HG03442 (cell line): ENCODE results near the gene OBSCN.

Experiments used
- ATAC-seq: cut with Tn5 transposase; IDR thresholded peaks from one replicate; pipeline ENCODE4 v1.9.1; 2021; ENCODE audit warnings: mild to moderate bottlenecking, moderate library complexity; ENCODE audit not compliant: unreplicated experiment

Gene OBSCN

DNA sequence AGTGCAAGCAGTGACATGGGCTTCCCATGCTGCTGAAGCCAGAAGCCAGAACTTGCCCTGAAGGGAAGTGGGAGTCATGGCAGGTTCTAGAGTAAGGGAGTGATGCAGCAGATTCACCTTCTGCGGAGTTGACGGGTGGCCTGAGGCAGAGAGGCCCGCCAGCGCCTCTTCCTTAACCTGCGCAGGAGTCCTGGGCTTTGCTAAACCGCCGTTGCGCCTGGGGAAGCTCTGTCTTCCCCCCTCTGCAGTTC, 67.3 kb downstream of the OBSCN start:
- ATAC-seq, result no peak

DNA sequence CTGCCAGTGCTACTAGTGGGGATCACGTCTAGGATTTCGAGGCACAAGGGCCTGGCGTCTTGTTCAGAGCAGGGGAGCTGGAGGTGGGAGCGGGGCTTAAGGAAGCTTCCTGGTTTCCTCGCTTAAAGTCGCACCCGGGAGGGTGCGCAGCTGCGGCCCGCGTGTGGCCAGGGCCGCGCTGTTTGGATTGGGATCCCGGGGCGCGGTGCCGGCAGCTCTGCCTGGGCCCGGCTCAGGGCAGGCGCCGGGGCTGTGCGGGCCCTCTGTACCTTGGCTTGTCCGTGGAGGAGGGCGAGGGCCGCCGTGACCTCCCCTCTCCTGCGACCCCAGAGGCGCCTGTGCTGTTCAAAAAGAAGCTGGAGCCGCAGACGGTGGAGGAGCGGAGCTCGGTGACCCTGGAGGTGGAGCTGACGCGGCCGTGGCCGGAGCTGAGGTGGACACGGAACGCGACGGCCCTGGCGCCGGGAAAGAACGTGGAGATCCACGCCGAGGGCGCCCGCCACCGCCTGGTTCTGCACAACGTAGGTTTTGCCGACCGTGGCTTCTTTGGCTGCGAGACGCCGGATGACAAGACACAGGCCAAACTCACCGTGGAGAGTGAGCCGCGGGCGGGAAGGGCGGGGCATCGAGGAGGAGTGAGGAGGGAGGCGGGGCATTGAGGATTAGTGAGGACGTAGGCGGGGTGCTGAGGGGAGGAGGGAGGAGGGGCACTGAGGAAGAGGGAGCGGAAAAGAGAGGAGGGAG, 67.8 kb downstream of the OBSCN start:
- ATAC-seq, result no peak

DNA sequence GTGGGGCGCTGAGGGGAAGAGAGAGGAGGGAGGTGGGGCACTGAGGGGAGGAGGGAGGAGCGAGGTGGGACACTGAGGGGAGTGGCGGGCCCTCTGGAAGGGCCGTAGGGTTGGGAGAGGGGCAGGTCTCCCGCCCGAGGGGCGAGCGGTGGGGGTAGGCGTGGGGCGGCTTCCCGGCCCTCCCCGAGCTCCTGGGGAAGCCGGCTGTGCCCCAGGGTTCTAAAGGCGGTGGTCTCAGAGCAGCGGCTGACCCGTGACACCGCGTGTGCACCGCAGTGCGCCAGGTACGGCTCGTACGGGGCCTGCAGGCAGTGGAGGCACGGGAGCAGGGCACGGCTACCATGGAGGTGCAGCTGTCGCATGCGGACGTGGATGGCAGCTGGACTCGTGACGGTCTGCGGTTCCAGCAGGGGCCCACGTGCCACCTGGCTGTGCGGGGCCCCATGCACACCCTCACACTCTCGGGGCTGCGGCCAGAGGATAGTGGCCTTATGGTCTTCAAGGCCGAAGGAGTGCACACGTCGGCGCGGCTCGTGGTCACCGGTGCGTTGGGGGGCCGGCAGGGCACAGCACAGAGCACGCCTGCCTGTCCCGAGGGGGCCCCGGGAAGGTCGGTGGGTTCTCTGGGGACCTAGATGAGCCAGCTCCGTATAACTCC, 68.5 kb downstream of the OBSCN start:
- ATAC-seq, result no peak

DNA sequence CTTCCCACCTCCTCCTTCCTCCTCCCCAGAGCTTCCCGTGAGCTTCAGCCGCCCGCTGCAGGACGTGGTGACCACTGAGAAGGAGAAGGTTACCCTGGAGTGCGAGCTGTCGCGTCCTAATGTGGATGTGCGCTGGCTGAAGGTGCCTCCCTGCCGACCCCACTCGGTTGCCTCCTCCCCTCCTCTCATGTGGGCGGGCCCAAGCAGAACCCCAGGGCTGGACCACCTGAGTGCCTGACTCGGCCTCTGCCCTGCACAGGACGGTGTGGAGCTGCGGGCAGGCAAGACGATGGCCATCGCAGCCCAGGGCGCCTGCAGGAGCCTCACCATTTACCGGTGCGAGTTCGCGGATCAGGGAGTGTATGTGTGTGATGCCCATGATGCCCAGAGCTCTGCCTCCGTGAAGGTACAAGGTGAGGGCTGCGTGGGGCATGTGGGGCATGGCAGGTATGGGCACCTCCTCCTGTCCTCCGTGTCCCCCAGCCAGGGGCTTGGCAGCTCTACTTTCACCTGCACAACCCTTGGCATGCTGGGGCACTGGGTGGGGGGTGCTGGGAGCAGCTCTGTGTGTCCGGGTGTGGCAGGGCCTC, 69.2 kb downstream of the OBSCN start:
- ATAC-seq, result no peak

DNA sequence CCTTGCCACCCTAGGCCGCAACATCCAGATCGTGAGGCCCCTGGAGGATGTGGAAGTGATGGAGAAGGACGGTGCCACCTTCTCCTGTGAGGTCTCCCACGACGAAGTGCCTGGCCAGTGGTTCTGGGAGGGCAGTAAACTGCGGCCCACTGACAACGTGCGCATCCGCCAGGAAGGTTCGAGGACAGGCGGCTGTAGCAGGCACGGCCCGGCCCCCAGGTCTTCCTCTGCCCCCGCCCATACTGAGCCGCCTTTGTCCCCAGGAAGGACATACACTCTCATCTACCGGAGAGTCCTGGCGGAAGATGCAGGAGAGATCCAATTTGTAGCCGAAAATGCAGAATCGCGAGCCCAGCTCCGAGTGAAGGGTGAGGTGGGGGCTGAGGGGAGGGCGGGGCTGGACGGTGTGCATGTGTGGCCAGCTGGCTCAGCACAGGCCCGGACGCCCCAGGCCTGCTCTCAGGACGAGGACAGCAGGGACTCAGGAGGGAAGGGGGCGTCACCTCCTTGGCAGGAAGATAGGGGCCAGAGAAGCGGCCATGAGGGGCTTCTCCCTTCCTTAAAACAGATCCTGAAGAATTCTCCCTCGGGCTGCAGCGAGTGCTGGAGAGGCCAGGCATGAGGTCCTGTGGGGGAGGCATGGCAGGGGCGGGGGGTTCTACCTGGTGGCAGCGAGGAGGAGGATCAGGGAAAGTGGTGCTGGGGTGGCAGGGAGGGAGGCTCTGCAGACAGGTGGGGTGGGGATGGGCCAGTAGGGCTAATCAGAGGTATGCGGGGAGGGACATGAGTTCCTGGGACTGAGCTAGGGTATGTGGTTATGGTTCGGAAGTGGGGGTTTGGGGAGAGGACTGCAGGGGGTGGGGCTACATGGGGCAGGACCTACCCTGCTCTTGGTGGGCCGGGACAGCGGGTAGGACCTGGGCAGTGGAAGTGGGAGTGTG, 69.9 kb downstream of the OBSCN start:
- ATAC-seq, result no peak

DNA sequence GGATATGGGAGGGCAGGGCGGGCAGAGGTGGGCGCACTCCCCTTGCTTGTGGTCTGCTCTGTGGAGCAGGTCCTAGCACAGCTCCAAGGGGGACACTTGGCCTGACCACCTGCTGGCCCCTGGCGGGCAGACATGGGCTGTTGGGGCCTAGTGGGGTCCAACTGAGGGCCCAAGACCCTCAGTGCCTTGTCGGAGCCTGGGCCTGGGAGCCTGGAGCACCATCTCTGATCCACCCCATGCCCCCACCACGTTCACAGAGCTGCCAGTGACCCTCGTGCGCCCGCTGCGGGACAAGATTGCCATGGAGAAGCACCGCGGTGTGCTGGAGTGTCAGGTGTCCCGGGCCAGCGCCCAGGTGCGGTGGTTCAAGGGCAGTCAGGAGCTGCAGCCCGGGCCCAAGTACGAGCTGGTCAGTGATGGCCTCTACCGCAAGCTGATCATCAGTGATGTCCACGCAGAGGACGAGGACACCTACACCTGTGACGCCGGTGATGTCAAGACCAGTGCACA, 70.6 kb downstream of the OBSCN start:
- no peak for ATAC-seq

DNA sequence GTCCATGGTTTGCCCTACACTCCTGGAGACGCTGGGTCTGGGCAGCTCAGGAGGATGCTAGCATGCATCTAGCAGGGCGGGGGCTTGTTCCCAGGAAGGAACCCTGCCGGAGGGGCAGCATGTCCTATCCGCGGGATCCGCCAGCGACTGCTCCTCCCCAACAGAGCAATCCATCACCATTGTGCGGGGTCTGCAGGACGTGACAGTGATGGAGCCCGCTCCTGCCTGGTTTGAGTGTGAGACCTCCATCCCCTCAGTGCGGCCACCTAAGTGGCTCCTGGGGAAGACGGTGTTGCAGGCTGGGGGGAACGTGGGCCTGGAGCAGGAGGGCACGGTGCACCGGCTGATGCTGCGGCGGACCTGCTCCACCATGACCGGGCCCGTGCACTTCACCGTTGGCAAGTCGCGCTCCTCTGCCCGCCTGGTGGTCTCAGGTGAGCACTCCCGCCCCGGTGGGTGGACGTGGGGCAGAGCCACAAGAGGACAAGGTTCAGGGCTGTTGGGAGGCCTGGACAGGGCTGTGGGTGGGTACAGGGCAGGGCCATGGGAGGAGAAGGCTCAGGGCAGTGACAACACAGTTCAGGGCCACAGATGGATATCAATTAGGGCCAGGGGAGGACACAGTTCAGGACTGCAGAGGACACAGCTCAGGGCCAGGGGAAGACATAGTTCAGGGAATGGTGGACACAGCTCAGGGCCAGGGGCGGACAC, 71.3 kb downstream of the OBSCN start:
- ATAC-seq, result no peak

DNA sequence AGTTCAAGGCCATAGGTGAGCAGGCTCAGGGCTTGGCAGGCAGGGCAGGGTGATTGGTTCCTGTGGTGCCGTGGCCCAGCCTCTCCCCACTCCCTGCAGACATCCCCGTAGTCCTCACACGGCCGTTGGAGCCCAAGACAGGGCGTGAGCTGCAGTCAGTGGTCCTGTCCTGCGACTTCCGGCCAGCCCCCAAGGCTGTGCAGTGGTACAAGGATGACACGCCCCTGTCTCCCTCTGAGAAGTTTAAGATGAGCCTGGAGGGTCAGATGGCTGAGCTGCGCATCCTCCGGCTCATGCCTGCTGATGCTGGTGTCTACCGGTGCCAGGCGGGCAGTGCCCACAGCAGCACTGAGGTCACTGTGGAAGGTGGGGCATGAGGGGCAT, 71.9 kb downstream of the OBSCN start:
- ATAC-seq, result no peak

DNA sequence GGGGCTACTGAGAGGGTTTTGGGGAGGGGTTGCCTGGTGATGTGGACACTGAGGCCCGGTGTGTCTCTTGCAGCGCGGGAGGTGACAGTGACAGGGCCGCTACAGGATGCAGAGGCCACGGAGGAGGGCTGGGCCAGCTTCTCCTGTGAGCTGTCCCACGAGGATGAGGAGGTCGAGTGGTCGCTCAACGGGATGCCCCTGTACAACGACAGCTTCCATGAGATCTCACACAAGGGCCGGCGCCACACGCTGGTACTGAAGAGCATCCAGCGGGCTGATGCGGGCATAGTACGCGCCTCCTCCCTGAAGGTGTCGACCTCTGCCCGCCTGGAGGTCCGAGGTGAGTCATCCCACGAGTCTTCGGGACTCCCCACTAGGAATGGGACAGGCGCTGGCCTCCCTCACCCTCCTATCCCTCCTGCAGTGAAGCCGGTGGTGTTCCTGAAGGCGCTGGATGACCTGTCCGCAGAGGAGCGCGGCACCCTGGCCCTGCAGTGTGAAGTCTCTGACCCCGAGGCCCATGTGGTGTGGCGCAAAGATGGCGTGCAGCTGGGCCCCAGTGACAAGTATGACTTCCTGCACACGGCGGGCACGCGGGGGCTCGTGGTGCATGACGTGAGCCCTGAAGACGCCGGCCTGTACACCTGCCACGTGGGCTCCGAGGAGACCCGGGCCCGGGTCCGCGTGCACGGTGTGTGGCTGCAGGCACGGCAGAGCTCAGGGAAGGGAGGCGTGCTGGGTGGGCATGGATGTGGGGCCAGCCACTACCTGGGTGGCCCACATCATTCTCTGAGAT, 72.5 kb downstream of the OBSCN start:
- ATAC-seq, result no peak

DNA sequence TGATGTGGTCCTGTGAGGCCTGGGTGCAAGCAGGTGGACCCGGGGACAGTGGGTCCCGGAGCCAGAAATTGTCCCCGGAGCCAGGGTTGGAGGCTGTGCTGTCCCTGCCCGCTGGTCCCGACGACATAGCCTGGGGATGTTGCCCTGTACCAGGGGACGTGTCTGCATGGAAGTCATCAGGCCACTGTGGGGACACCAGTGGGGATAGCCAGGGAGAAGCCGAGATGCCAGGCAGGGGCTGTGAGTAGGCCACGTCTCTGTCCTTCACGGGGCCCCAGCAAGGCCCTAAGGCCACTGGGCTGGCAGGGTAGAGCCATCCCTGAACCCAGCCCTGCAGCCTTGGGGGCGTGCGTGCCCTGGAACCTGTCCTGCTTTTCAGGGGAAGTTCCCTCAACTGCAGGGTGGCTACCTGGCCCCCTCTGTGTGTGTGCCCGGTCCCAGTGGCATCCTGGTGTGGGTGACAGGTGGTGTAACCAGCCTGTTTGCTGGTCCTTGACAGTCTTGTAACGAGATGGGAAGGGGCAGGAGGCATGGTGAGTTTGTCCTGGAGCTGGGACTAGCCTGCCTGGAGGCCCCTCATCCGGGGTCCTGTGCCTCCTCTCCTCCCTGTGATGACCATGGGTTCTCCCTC, 73.2 kb downstream of the OBSCN start:
- no peak for ATAC-seq

DNA sequence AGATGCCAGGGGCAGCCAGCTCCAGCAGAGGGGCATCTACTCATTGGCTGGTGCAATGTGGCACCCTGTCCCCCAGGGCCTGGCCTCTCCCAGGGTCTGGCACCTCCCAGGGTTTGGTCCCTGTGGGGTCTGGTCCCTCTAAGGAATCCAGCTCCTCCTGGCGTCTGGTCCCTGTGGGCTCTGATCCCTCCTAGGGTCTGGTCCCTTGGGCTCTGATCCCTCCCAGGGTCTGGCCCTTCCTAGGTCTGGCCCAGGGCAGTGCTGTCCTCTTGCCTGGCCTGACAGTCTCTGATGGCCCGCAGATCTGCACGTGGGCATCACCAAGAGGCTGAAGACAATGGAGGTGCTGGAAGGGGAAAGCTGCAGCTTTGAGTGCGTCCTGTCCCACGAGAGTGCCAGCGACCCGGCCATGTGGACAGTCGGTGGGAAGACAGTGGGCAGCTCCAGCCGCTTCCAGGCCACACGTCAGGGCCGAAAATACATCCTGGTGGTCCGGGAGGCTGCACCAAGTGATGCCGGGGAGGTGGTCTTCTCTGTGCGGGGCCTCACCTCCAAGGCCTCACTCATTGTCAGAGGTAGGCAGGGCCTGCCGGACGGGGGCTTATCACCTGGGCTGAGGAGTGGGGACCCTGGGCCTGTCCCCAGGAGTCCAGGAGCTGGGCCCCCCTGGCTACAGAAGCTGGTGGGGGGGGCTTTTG, 73.9 kb downstream of the OBSCN start:
- no peak for ATAC-seq

DNA sequence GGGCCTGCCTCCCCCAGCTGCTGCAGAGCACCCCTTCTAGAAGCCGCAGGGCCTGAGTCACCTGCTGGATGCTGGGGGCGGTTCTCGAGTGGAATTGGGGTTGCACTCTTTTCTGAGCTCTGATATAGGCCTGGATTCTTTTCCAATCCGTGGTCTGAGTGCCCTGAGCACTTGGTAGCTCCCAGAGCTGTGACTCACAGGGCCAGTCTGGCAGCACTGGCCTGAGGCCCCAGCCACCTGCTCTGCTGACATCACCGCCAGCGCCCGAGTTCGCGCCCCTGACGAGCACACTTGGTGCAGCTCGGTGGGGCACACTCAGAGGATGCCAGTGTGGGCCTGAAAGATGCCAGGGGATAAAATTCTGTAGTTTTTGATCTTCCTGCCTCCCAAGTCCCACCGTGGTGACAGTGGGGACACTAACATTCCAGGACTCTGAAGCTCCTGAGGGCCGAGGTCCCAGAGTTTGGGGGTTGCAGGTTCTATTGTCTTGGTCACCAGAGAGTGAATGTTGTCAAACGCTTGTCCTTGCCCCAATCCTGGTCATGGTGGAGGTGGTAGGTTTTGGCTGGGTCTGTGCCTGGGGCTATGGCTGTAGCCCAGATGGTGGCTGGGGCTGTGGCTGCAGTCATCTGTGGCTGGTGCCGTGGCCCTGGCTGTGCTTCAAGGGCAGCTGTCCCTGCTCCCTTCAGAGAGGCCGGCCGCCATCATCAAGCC, 74.6 kb downstream of the OBSCN start:
- ATAC-seq, result no peak

DNA sequence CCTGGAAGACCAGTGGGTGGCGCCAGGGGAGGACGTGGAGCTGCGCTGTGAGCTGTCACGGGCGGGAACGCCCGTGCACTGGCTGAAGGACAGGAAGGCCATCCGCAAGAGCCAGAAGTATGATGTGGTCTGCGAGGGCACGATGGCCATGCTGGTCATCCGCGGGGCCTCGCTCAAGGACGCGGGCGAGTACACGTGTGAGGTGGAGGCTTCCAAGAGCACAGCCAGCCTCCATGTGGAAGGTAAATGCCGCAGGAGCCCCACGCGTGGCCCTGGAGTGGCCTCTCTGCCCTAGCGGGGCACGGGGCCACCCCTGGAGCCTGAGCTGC, 75.2 kb downstream of the OBSCN start:
- ATAC-seq, result no peak

DNA sequence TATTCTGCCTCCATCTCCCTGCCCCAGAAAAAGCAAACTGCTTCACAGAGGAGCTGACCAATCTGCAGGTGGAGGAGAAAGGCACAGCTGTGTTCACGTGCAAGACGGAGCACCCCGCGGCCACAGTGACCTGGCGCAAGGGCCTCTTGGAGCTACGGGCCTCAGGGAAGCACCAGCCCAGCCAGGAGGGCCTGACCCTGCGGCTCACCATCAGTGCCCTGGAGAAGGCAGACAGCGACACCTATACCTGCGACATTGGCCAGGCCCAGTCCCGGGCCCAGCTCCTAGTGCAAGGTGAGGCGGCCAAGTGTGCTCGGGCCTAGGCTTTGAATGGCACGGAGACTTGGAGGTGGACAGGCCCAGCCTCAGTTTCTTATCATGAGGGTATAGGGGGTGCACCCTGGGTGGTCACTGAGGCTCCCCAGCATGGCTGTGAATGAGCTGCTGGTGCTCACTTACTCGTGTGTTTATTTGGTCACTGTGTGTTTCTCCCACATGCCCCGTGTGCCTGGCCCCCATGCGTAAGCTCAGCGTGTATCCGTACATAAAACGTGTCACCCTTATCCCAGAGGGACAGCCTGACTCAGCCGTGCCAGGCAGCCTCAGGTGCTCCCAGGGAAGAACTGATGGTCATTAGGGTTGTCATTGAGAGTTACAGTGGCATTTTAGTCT, 75.8 kb downstream of the OBSCN start:
- ATAC-seq, result no peak

DNA sequence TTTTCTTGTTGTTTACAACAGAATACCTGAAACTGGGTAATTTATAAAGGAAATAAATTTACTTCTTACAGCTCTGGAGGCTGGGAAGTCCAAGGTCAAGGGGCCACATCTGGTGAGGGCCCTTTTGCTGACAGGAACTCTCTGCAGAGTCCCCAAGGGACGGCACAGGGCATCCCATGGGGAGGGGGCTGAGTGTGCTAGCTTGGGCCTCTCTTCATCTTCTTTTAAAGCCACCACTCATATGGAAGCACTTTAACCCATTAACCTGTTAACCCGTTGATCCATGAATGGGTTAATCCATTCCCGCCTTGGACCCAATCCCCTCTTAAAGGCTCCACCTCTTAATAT, 76.3 kb downstream of the OBSCN start:
- ATAC-seq, result no peak

DNA sequence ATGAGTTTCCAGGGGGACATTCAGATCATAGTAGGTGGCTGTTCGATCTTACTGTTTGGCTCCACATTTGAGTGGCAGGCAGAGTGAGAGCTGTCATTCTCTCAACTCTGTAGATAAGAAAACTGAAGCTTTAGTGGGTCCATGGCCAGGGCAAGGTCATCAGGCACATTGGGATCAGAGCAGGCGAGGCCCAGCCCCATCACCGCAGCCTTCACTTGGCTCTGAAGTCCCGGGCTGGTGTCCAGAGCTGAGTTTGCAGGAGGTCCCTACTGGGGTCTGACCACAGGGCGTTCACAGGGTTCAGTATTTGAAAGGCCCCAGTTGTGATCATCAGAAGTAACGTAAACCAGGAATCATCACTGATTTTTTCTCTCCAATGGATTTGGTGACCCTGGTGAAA, 76.7 kb downstream of the OBSCN start:
- ATAC-seq, result no peak

DNA sequence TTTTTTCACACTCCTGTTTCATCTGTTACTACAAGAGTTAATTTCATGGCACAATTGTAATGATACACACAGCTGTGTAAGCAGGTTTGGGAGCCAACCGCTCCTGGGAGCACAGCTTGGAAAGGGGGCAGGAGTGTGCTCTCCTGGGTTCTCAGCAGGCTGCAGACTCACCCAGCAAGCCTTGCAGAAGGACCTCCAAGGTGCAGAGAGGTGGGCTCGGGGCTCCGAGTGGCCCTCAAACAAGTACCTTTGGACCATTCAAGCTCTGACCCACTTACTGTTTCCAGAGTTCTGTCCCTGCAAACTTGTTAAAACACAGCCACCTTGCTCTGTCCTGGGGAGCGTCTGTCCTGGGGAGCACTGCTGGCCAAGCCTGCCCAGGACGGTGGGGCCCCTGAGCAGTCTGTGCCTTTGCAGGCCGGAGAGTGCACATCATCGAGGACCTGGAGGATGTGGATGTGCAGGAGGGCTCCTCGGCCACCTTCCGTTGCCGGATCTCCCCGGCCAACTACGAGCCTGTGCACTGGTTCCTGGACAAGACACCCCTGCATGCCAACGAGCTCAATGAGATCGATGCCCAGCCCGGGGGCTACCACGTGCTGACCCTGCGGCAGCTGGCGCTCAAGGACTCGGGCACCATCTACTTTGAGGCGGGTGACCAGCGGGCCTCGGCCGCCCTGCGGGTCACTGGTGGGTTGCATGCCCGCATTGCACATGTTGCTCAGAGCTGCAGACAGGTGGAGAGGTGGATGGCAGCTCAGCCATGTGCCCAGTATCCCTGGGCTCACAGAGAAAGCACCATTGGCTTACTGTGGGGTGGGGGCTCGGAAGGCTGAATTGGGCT, 78.0 kb downstream of the OBSCN start:
- ATAC-seq, result no peak
